ENCODE data around the gene HOXA1. TPM values are rescaled to one million over a fixed set of nuclear protein-coding genes. Genes with fewer than 3 reads are reported as not detected.
"Not testable (repeated sequence)": the region's sequence is repeated elsewhere in the genome, so short reads cannot be mapped to it uniquely, and the experiment has no call there.

The HOXA1 gene
- total RNA-seq, 1 donor from 2014 or later, result 3.5 TPM

GRCh38 chr7:27062946-27063345, 32.9 kb downstream of the HOXA1 start:
- Mint-ChIP-seq H3K4me1 (ENCODE audit: unreplicated experiment) (no peaks in the 10 kb centered on the region), H3K27me3 (ENCODE audit: unreplicated experiment) (no peaks in the 10 kb centered on the region), H3K27ac (ENCODE audit: unreplicated experiment) (no peak overlapping the region), H3K4me3 (ENCODE audit: unreplicated experiment) (no peak overlapping the region), H3K36me3 (ENCODE audit: low read depth, unreplicated experiment) (no peaks in the 10 kb centered on the region), H3K9me3 (ENCODE audit: unreplicated experiment) (no peaks in the 10 kb centered on the region)
- TF ChIP-seq CTCF (IDR thresholded peaks at IDR 0.05; ENCODE audit: unreplicated experiment), result no peak
- DNase-seq (ENCODE audit: low spot score), result no peak

- no peak for TF ChIP-seq CTCF (IDR thresholded peaks at IDR 0.05; ENCODE audit: unreplicated experiment)
- Mint-ChIP-seq H3K27me3 (ENCODE audit: unreplicated experiment) (no peaks in the 10 kb centered on the region), H3K9me3 (ENCODE audit: unreplicated experiment) (no peaks in the 10 kb centered on the region), H3K36me3 (ENCODE audit: low read depth, unreplicated experiment) (no peaks in the 10 kb centered on the region), H3K4me3 (ENCODE audit: unreplicated experiment) (no peak overlapping the region), H3K4me1 (ENCODE audit: unreplicated experiment) (peaks cover 12% of the 10 kb centered on the region), H3K27ac (ENCODE audit: unreplicated experiment) (peak overlapping the region; percentile 50)
- peak; percentile 17 for DNase-seq (ENCODE audit: low spot score)
These were observed 42.6 kb downstream of the HOXA1 start for GRCh38 chr7:27053153-27053552.

GRCh38 chr7:27051451-27051850, 44.3 kb downstream of the HOXA1 start:
- no peaks in the 10 kb centered on the region for H3K9me3 Mint-ChIP-seq (ENCODE audit: unreplicated experiment)
- no peaks in the 10 kb centered on the region for H3K36me3 Mint-ChIP-seq (ENCODE audit: low read depth, unreplicated experiment)
- H3K4me3 Mint-ChIP-seq (ENCODE audit: unreplicated experiment), result no peak overlapping the region
- no peak for TF ChIP-seq CTCF (IDR thresholded peaks at IDR 0.05; ENCODE audit: unreplicated experiment)
- no peak for DNase-seq (ENCODE audit: low spot score)
- peaks cover 12% of the 10 kb centered on the region for H3K4me1 Mint-ChIP-seq (ENCODE audit: unreplicated experiment)
- no peak overlapping the region for H3K27ac Mint-ChIP-seq (ENCODE audit: unreplicated experiment)
- H3K27me3 Mint-ChIP-seq (ENCODE audit: unreplicated experiment), result no peaks in the 10 kb centered on the region

GRCh38 chr7:27048438-27048837, 47.4 kb downstream of the HOXA1 start:
- no peak for TF ChIP-seq CTCF (IDR thresholded peaks at IDR 0.05; ENCODE audit: unreplicated experiment)
- H3K27ac Mint-ChIP-seq (ENCODE audit: unreplicated experiment), result no peak overlapping the region
- no peak overlapping the region for H3K4me3 Mint-ChIP-seq (ENCODE audit: unreplicated experiment)
- no peaks in the 10 kb centered on the region for H3K36me3 Mint-ChIP-seq (ENCODE audit: low read depth, unreplicated experiment)
- no peaks in the 10 kb centered on the region for H3K27me3 Mint-ChIP-seq (ENCODE audit: unreplicated experiment)
- H3K4me1 Mint-ChIP-seq (ENCODE audit: unreplicated experiment), result peaks cover 10% of the 10 kb centered on the region
- H3K9me3 Mint-ChIP-seq (ENCODE audit: unreplicated experiment), result no peaks in the 10 kb centered on the region
- DNase-seq (ENCODE audit: low spot score), result no peak

- Mint-ChIP-seq H3K27ac (ENCODE audit: unreplicated experiment) (no peak overlapping the region), H3K27me3 (ENCODE audit: unreplicated experiment) (no peaks in the 10 kb centered on the region), H3K36me3 (ENCODE audit: low read depth, unreplicated experiment) (no peaks in the 10 kb centered on the region), H3K9me3 (ENCODE audit: unreplicated experiment) (no peaks in the 10 kb centered on the region), H3K4me1 (ENCODE audit: unreplicated experiment) (no peaks in the 10 kb centered on the region), H3K4me3 (ENCODE audit: unreplicated experiment) (no peak overlapping the region)
- TF ChIP-seq CTCF (IDR thresholded peaks at IDR 0.05; ENCODE audit: unreplicated experiment), result no peak
- DNase-seq (ENCODE audit: low spot score), result no peak
These were observed 48.8 kb downstream of the HOXA1 start for GRCh38 chr7:27046854-27047549.

- H3K4me3 Mint-ChIP-seq (ENCODE audit: unreplicated experiment); H3K27me3 Mint-ChIP-seq (ENCODE audit: unreplicated experiment); H3K27ac Mint-ChIP-seq (ENCODE audit: unreplicated experiment); H3K9me3 Mint-ChIP-seq (ENCODE audit: unreplicated experiment); DNase-seq (ENCODE audit: low spot score); H3K36me3 Mint-ChIP-seq (ENCODE audit: low read depth, unreplicated experiment); H3K4me1 Mint-ChIP-seq (ENCODE audit: unreplicated experiment): not testable (repeated sequence)
These were observed 49.8 kb downstream of the HOXA1 start for GRCh38 chr7:27045972-27046371.

- not testable (repeated sequence) for H3K27me3 Mint-ChIP-seq (ENCODE audit: unreplicated experiment); H3K4me1 Mint-ChIP-seq (ENCODE audit: unreplicated experiment); DNase-seq (ENCODE audit: low spot score); H3K4me3 Mint-ChIP-seq (ENCODE audit: unreplicated experiment); H3K36me3 Mint-ChIP-seq (ENCODE audit: low read depth, unreplicated experiment); H3K27ac Mint-ChIP-seq (ENCODE audit: unreplicated experiment); H3K9me3 Mint-ChIP-seq (ENCODE audit: unreplicated experiment)
These were observed 50.7 kb downstream of the HOXA1 start for GRCh38 chr7:27045066-27045465.
